Breast epithelium (tissue), 3 donors: ENCODE data around the gene SEC61A1.

Experiments used
- POLR2A ChIP-seq: fragments of 450-650 bp; IDR thresholded peaks from one replicate; pipeline ENCODE4 v1.6.1; 2016; ENCODE audit warnings: antibody characterized with exemption, mild to moderate bottlenecking, moderate library complexity
- POLR2AphosphoS5 ChIP-seq, 3 donors: sonication (generic); formaldehyde crosslinking; IDR thresholded peaks; one replicate each; pipeline ENCODE4 v1.6.1; 2017; ENCODE audit warnings: antibody characterized with exemption in 3 of 3
- TF ChIP-seq, protein P1 (sequence below), 3 donors: fragments of 450-650 bp; IDR thresholded peaks; one replicate each; pipeline ENCODE4 v1.5.1; 2016 to 2017; ENCODE audit warnings: antibody characterized with exemption in 3 of 3, mild to moderate bottlenecking in 3 of 3, moderate library complexity in 3 of 3

DNA sequence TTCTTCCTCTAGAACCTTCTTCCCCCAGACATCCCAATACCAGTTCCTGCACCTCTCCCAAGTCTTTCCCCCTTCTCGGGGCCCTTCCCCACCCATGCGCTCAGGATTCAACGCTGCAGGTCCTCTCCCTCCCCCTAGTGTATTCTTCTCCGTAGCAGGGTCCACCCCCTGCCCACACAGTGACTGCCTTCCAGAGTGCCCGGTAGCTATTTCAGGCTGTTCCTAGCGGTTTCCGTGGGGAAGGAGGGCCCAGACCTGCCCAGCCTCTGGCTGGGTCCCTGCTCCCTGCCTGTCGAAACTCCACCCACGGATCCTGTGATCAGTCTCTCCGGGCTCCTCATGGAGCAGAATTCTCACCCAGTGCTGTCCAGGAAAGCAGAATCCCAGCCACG, 45.2 kb upstream of the SEC61A1 start:
- no peak for TF ChIP-seq POLR2A
- TF ChIP-seq, protein P1, sequence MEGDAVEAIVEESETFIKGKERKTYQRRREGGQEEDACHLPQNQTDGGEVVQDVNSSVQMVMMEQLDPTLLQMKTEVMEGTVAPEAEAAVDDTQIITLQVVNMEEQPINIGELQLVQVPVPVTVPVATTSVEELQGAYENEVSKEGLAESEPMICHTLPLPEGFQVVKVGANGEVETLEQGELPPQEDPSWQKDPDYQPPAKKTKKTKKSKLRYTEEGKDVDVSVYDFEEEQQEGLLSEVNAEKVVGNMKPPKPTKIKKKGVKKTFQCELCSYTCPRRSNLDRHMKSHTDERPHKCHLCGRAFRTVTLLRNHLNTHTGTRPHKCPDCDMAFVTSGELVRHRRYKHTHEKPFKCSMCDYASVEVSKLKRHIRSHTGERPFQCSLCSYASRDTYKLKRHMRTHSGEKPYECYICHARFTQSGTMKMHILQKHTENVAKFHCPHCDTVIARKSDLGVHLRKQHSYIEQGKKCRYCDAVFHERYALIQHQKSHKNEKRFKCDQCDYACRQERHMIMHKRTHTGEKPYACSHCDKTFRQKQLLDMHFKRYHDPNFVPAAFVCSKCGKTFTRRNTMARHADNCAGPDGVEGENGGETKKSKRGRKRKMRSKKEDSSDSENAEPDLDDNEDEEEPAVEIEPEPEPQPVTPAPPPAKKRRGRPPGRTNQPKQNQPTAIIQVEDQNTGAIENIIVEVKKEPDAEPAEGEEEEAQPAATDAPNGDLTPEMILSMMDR (IDR thresholded peaks at IDR 0.05), result no peak
- no peak for TF ChIP-seq POLR2AphosphoS5 (IDR thresholded peaks at IDR 0.05)
